Activated CD4-positive, CD25-positive, alpha-beta regulatory T cell (primary cell): ENCODE data around the gene CCDC201.

ENCODE experiments used
- DNase-seq, 4 experiments: peaks; one replicate each; lab custom pipeline; 2025; lab: John Stamatoyannopoulos, UW

CCDC201 gene

GRCh38 chr7:45873035-45873354 lies at the start of gene CCDC201:
TSS of gene CCDC201 (minus strand) at chr7:45873082. CDS start at chr7:45873007, 75 bp downstream.
- DNase-seq = no peak

GRCh38 chr7:45921699-45922519 lies 49.0 kb upstream of the CCDC201 start:
- DNase-seq = no peak

- DNase-seq = no peak
Measured at GRCh38 chr7:45921381-45921698, 48.5 kb upstream of the CCDC201 start.

GRCh38 chr7:45920502-45921380 lies 47.9 kb upstream of the CCDC201 start, which contains the start of gene IGFBP3:
TSS of gene IGFBP3 (minus strand) at chr7:45921272. CDS start at chr7:45921140, 132 bp downstream.
- no peak for DNase-seq

GRCh38 chr7:45919993-45920459 lies 47.1 kb upstream of the CCDC201 start:
- DNase-seq = no peak

- no peak for DNase-seq
Measured at GRCh38 chr7:45919231-45919784, 46.4 kb upstream of the CCDC201 start.

- DNase-seq = no peak
Measured at GRCh38 chr7:45918556-45918955, 45.7 kb upstream of the CCDC201 start.

GRCh38 chr7:45917658-45918057 lies 44.8 kb upstream of the CCDC201 start:
- DNase-seq = peak; percentile 27 to 58 (median 42)

GRCh38 chr7:45917064-45917463 lies 44.2 kb upstream of the CCDC201 start:
- DNase-seq = no peak

GRCh38 chr7:45915606-45916005 lies 42.7 kb upstream of the CCDC201 start:
- no peak for DNase-seq

GRCh38 chr7:45914911-45915310 lies 42.0 kb upstream of the CCDC201 start:
- DNase-seq = no peak

GRCh38 chr7:45912972-45913371 lies 40.1 kb upstream of the CCDC201 start:
- DNase-seq = no peak

GRCh38 chr7:45911311-45911710 lies 38.4 kb upstream of the CCDC201 start:
- no peak for DNase-seq

- DNase-seq = no peak
Measured at GRCh38 chr7:45910855-45911254, 38.0 kb upstream of the CCDC201 start.

- DNase-seq = no peak
Measured at GRCh38 chr7:45909561-45909960, 36.7 kb upstream of the CCDC201 start.

GRCh38 chr7:45902820-45903219 lies 29.9 kb upstream of the CCDC201 start:
- DNase-seq = no peak

GRCh38 chr7:45901566-45901965 lies 28.7 kb upstream of the CCDC201 start:
- no peak for DNase-seq

GRCh38 chr7:45898222-45898621 lies 25.3 kb upstream of the CCDC201 start:
- DNase-seq = no peak

GRCh38 chr7:45897042-45897690 lies 24.3 kb upstream of the CCDC201 start:
- no peak for DNase-seq

- DNase-seq = no peak
Measured at GRCh38 chr7:45894665-45895062, 21.8 kb upstream of the CCDC201 start.

- DNase-seq = no peak
Measured at GRCh38 chr7:45893996-45894664, 21.2 kb upstream of the CCDC201 start.
